ENCODE results near the gene HAAO.

Gene HAAO

GRCh38 chr2:42756966-42757513 lies 35.3 kb downstream of the HAAO start:
- no peak for TF ChIP-seq FOXP2 (optimal IDR thresholded peaks at IDR 0.05; ENCODE audit: borderline replicate concordance, extremely low read depth, extremely low read length, insufficient read depth)
- no peak for TF ChIP-seq TAF1 (IDR thresholded peaks at IDR 0.05; ENCODE audit: borderline replicate concordance, insufficient read depth, low read length)
- no peak for TF ChIP-seq REST (IDR thresholded peaks at IDR 0.05; ENCODE audit: insufficient read depth in 1 of 2, low read depth in 2 of 2, low read length in 2 of 2)
- no peak for TF ChIP-seq POLR2AphosphoS5 (IDR thresholded peaks at IDR 0.05; ENCODE audit: low read depth, low read length)
- no peak for TF ChIP-seq SIN3A (IDR thresholded peaks at IDR 0.05; ENCODE audit: borderline replicate concordance, insufficient read depth, low read length)

GRCh38 chr2:42756150-42756775 lies 36.1 kb downstream of the HAAO start:
- TF ChIP-seq REST (IDR thresholded peaks at IDR 0.05; ENCODE audit: insufficient read depth in 1 of 2, low read depth in 2 of 2, low read length in 2 of 2) (no peak), FOXP2 (optimal IDR thresholded peaks at IDR 0.05; ENCODE audit: borderline replicate concordance, extremely low read depth, extremely low read length, insufficient read depth) (no peak), POLR2AphosphoS5 (IDR thresholded peaks at IDR 0.05; ENCODE audit: low read depth, low read length) (no peak)

- TF ChIP-seq REST (IDR thresholded peaks at IDR 0.05; ENCODE audit: insufficient read depth in 1 of 2, low read depth in 2 of 2, low read length in 2 of 2) (no peak), SIN3A (IDR thresholded peaks at IDR 0.05; ENCODE audit: borderline replicate concordance, insufficient read depth, low read length) (no peak), POLR2AphosphoS5 (IDR thresholded peaks at IDR 0.05; ENCODE audit: low read depth, low read length) (no peak), FOXP2 (optimal IDR thresholded peaks at IDR 0.05; ENCODE audit: borderline replicate concordance, extremely low read depth, extremely low read length, insufficient read depth) (no peak), TAF1 (IDR thresholded peaks at IDR 0.05; ENCODE audit: borderline replicate concordance, insufficient read depth, low read length) (no peak)
Measured at GRCh38 chr2:42755191-42755880, 37.0 kb downstream of the HAAO start.

DNA sequence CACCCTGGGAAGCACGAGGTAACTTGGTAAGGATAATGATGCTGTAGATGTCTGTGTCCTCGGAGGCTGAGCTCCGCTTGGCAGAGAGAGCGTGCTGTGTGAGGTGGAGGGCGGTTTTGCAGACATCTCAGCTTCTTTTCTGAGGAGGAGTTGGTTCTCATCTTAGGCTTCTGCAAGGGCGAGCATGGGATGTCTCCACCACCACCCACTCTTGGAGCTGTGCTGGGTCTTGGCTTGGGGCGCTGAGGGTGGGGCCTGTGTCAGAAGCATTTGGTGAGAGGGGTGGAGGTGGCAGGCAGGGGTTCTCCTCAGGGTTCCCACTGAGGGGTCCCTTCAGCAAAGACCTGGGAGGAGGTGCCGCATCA lies 37.6 kb downstream of the HAAO start:
- TF ChIP-seq TAF1 (IDR thresholded peaks at IDR 0.05; ENCODE audit: borderline replicate concordance, insufficient read depth, low read length) (no peak), POLR2AphosphoS5 (IDR thresholded peaks at IDR 0.05; ENCODE audit: low read depth, low read length) (no peak), REST (IDR thresholded peaks at IDR 0.05; ENCODE audit: insufficient read depth in 1 of 2, low read depth in 2 of 2, low read length in 2 of 2) (no peak), FOXP2 (optimal IDR thresholded peaks at IDR 0.05; ENCODE audit: borderline replicate concordance, extremely low read depth, extremely low read length, insufficient read depth) (no peak), SIN3A (IDR thresholded peaks at IDR 0.05; ENCODE audit: borderline replicate concordance, insufficient read depth, low read length) (no peak)

Measured in PFSK-1 (cell line).